Ovary (tissue), 3 donors: ENCODE measurements around the gene SDK1.

Experiments used
- EP300 ChIP-seq: sonication (generic); formaldehyde crosslinking; IDR thresholded peaks from one replicate; pipeline ENCODE4 v1.6.1; 2017; ENCODE audit warnings: antibody characterized with exemption
- TF ChIP-seq, protein P1 (sequence below), 3 donors: fragments of 450-650 bp in 2 of 3; fragments of 200-600 bp in 1 of 3; IDR thresholded peaks; one replicate each; pipeline versions ENCODE4 v1.5.1 to v1.8.0; 2016 to 2022; ENCODE audit warnings: antibody characterized with exemption in 3 of 3, mild to moderate bottlenecking in 1 of 3
- donor health status: DM: no; HTN: no; CAD: no.

DNA sequence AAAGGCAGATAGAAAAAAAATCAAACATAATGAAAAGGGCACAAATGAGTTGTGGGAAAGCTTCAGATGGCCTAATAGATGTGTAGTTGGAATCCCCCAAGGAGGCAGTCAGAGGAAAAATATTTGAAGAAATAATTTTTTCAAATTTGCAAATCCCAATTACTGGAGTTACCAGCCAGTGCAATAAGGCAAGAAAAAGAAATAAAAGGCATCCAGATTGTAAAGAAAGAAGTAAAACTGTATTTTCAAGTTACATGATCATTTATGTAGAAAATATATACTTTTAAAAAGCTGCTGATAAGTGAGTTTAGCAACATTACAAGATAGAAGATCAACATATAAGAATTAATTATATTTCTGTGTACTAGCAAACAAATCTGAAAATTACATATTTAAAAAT, 329.0 kb downstream of the SDK1 start:
- TF ChIP-seq, protein P1, sequence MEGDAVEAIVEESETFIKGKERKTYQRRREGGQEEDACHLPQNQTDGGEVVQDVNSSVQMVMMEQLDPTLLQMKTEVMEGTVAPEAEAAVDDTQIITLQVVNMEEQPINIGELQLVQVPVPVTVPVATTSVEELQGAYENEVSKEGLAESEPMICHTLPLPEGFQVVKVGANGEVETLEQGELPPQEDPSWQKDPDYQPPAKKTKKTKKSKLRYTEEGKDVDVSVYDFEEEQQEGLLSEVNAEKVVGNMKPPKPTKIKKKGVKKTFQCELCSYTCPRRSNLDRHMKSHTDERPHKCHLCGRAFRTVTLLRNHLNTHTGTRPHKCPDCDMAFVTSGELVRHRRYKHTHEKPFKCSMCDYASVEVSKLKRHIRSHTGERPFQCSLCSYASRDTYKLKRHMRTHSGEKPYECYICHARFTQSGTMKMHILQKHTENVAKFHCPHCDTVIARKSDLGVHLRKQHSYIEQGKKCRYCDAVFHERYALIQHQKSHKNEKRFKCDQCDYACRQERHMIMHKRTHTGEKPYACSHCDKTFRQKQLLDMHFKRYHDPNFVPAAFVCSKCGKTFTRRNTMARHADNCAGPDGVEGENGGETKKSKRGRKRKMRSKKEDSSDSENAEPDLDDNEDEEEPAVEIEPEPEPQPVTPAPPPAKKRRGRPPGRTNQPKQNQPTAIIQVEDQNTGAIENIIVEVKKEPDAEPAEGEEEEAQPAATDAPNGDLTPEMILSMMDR (IDR thresholded peaks at IDR 0.05) = no peak
- no peak for TF ChIP-seq EP300
